B cell (primary cell): Measurements from ENCODE around the gene TFF1. TPM values are rescaled to one million over a fixed set of nuclear protein-coding genes. Genes with fewer than 3 reads are reported as not detected.

Experiments
- ATAC-seq: fragments of 200-7000 bp; cut with Tn5 transposase; one replicate; pipeline ENCODE4 v1.10.0; 2021; ENCODE audit warnings: low read depth, mild to moderate bottlenecking, moderate number of reproducible peaks, moderate library complexity
- CTCF ChIA-PET: fragments of 350-600 bp; sonication (Branson Sonifier 250); formaldehyde crosslinking; loops from one replicate; lab custom pipeline; 2021; ENCODE audit warnings: antibody characterized with exemption, inconsistent platforms; lab: Charles Lee
- POLR2A ChIA-PET: fragments of 350-600 bp; sonication (Branson Sonifier 250); formaldehyde crosslinking; loops from one replicate; lab custom pipeline; 2021; ENCODE audit warnings: antibody characterized with exemption; lab: Charles Lee
- DNase-seq: peaks from one replicate; pipeline ENCODE4 v3.0.0; 2013
- H2AFZ ChIP-seq: 2 replicates; pipeline ENCODE4 v1.6.1; 2012; ENCODE audit warnings: mild to moderate bottlenecking, low read depth, low read length; ENCODE audit not compliant: insufficient read depth, poor library complexity, severe bottlenecking
- H3K27ac ChIP-seq, 2 donors: 1 replicate in 1 of 2; 2 replicates in 1 of 2; pipeline ENCODE4 v1.5.1; 2012 to 2013; ENCODE audit warnings: low read length in 2 of 2, mild to moderate bottlenecking in 2 of 2, moderate library complexity in 1 of 2
- H3K27me3 ChIP-seq, 4 experiments: fragments of 200-600 bp in 1 of 4; sonication (generic) in 1 of 4; replicated peaks in 1 of 4; 1 replicate in 2 of 4; 2 replicates in 2 of 4; pipeline versions ENCODE4 v1.6.1 to v1.7.0; 2013 to 2016; ENCODE audit warnings: low read length in 3 of 4, mild to moderate bottlenecking in 2 of 4, mixed read lengths in 1 of 4, moderate library complexity in 1 of 4; ENCODE audit not compliant: insufficient read depth in 4 of 4, control insufficient read depth in 3 of 4; ENCODE audit errors: control extremely low read depth in 1 of 4
- H3K36me3 ChIP-seq, 2 experiments: replicated peaks in 1 of 2; 1 replicate in 1 of 2; 2 replicates in 1 of 2; pipeline versions ENCODE4 v1.6.1 to v1.7.1; 2013; ENCODE audit warnings: low read length in 1 of 2; ENCODE audit not compliant: insufficient read depth in 2 of 2, control insufficient read depth in 1 of 2; ENCODE audit errors: control extremely low read depth in 1 of 2, extremely low read depth in 1 of 2
- H3K4me1 ChIP-seq, 2 donors: fragments of 200-600 bp in 1 of 2; sonication (generic) in 1 of 2; 1 replicate in 1 of 2; 2 replicates in 1 of 2; pipeline versions ENCODE4 v1.5.1 to v1.6.1; 2013 to 2017; ENCODE audit warnings: low read length in 2 of 2; ENCODE audit not compliant: control insufficient read depth in 2 of 2, insufficient read depth in 2 of 2
- H3K4me2 ChIP-seq: replicated peaks from 2 replicates; pipeline ENCODE3; 2012; ENCODE audit warnings: mild to moderate bottlenecking, low read depth, low read length; ENCODE audit not compliant: poor library complexity, severe bottlenecking
- H3K4me3 ChIP-seq, 5 experiments: fragments of 200-600 bp in 1 of 5; sonication (generic) in 1 of 5; 1 replicate in 3 of 5; 2 replicates in 2 of 5; pipeline versions ENCODE4 v1.5.1 to v1.7.0; 2011 to 2016; ENCODE audit warnings: low read length in 4 of 5, mild to moderate bottlenecking in 4 of 5, low read depth in 2 of 5, control low read depth in 1 of 5, moderate library complexity in 1 of 5; ENCODE audit not compliant: insufficient read depth in 1 of 5; ENCODE audit errors: control extremely low read depth in 1 of 5, extremely low read depth in 1 of 5
- H3K79me2 ChIP-seq: fragments of 200-600 bp; sonication (generic); one replicate; pipeline ENCODE4 v1.6.0; 2016; ENCODE audit warnings: low read length; ENCODE audit not compliant: control insufficient read depth, insufficient read depth
- H3K9ac ChIP-seq: fragments of 200-600 bp; sonication (generic); 2 replicates; pipeline ENCODE4 v1.6.1; 2017; ENCODE audit warnings: mild to moderate bottlenecking, low read length, moderate library complexity
- H3K9me3 ChIP-seq, 3 donors: one replicate each; pipeline versions ENCODE4 v1.6.1 to v1.7.1; 2013; ENCODE audit warnings: low read length in 2 of 3; ENCODE audit not compliant: control insufficient read depth in 2 of 3, insufficient read depth in 1 of 3; ENCODE audit errors: control extremely low read depth in 1 of 3
- H4K20me1 ChIP-seq: 2 replicates; pipeline ENCODE4 v1.6.0; 2012; ENCODE audit warnings: mild to moderate bottlenecking, low read length; ENCODE audit not compliant: insufficient read depth, control insufficient read depth, poor library complexity, severe bottlenecking
- H3K27ac Mint-ChIP-seq: one replicate; pipeline ENCODE4 v1.8.0; 2021; ENCODE audit warnings: mixed read lengths
- H3K27me3 Mint-ChIP-seq: one replicate; pipeline ENCODE4 v1.8.0; 2021; ENCODE audit warnings: mixed read lengths
- H3K4me1 Mint-ChIP-seq: one replicate; pipeline ENCODE4 v1.8.0; 2021; ENCODE audit warnings: mixed read lengths
- H3K4me3 Mint-ChIP-seq: one replicate; pipeline ENCODE4 v1.8.0; 2021; ENCODE audit warnings: mixed read lengths
- H3K9me3 Mint-ChIP-seq: one replicate; pipeline ENCODE4 v1.8.0; 2022; ENCODE audit warnings: mixed read lengths; ENCODE audit not compliant: insufficient read depth
- CTCF ChIP-seq: fragments of 200-600 bp; IDR thresholded peaks from one replicate; pipeline ENCODE4 v1.8.0; 2022; ENCODE audit warnings: antibody characterized with exemption, mild to moderate bottlenecking
- EZH2 ChIP-seq: IDR thresholded peaks from 2 replicates; pipeline ENCODE4 v1.6.1; 2012; ENCODE audit warnings: borderline replicate concordance, low read depth, mild to moderate bottlenecking, moderate library complexity, low read length; ENCODE audit not compliant: insufficient read depth, poor library complexity, severe bottlenecking
- WGBS: methylation state at CpG from one replicate; pipeline ENCODE4 v1.1.5; 2013; ENCODE audit warnings: missing lambda C conversion rate; ENCODE audit not compliant: insufficient coverage; 5-methylcytosine and 5-hydroxymethylcytosine counted together
- intact Hi-C: fragments of 100-400 bp; cut with micrococcal nuclease; formaldehyde crosslinking; loops from one replicate; pipeline ENCODE4 v1.10.0; 2022
- polyA plus RNA-seq: library from polyadenylated mRNA; depleted of rRNA; stranded (reverse); fragments of >200 nt; gene quantifications from 2 replicates; pipeline ENCODE4 v1.2.3, GENCODE V29; 2012
- total RNA-seq, 2 donors: library from RNA; stranded (reverse); fragments of 120-200 nt in 1 of 2; gene quantifications; 1 replicate in 1 of 2; 2 replicates in 1 of 2; pipeline versions ENCODE4 v1.2.3 to v1.2.4, GENCODE V29; 2013 to 2022

TFF1 gene
- total and polyA plus RNA-seq, 2 donors (not counting 1 experiment from before 2014, with no cell fraction given) = not detected

GRCh38 chr21:42404539-42404938, 38.2 kb upstream of the TFF1 start:
- H3K27ac ChIP-seq = no peak overlapping the region
- peaks cover 0 to 2% (median 0%) of the 10 kb centered on the region in 4 experiments for H3K27me3 ChIP-seq
- no peak overlapping the region for H3K9ac ChIP-seq
- DNase-seq (no peak), ATAC-seq (no peak)
- no peak overlapping the region for H2AFZ ChIP-seq
- Mint-ChIP-seq H3K9me3 (peaks cover 9% of the 10 kb centered on the region), H3K4me1 (peaks cover 5% of the 10 kb centered on the region), H3K27me3 (peaks cover under 1% of the 10 kb centered on the region), H3K4me3 (no peak overlapping the region), H3K27ac (no peak overlapping the region)
- H3K4me2 ChIP-seq = no peak overlapping the region
- intact Hi-C loops = no loop called here
- no peaks in the 10 kb centered on the region for H3K4me1 ChIP-seq
- H4K20me1 ChIP-seq = no peaks in the 10 kb centered on the region
- CTCF ChIA-PET = interaction anchor here (0.5 kb wide), 1 partner anchor 581 kb away, joined by 3 read pairs; no protein-coding TSS in a partner anchor
- H3K4me3 ChIP-seq = no peak overlapping the region
- POLR2A ChIA-PET = no interaction called here
- no peak for TF ChIP-seq CTCF
- no peak for TF ChIP-seq EZH2
- peaks cover 0 to 3% (median 2%) of the 10 kb centered on the region in 3 donors for H3K9me3 ChIP-seq
- no peaks in the 10 kb centered on the region for H3K79me2 ChIP-seq
- 84% methylated on average over 10 of the region's 10 CpGs for WGBS
- H3K36me3 ChIP-seq = no peaks in the 10 kb centered on the region

- peaks cover 5% of the 10 kb centered on the region for H3K4me1 Mint-ChIP-seq
- no peaks in the 10 kb centered on the region for H3K4me1 ChIP-seq
Observed at GRCh38 chr21:42403611-42404231, 37.4 kb upstream of the TFF1 start, which contains the start of gene UBASH3A. UBASH3A (plus strand) TSS chr21:42403902; CDS start chr21:42403946, 44 bp downstream.

More at GRCh38 chr21:42403611-42404231, 37.4 kb upstream of the TFF1 start, which contains the start of gene UBASH3A:
- Mint-ChIP-seq H3K27ac (no peak within 1 kb of the TSS), H3K27me3 (peaks cover 2% of the 10 kb centered on the region), H3K4me3 (no peak within 1 kb of the TSS), H3K9me3 (peaks cover 9% of the 10 kb centered on the region)
- intact Hi-C loops = no loop called here
- Histone ChIP-seq H3K79me2 (no peaks in the 10 kb centered on the region), H3K27ac (no peak within 1 kb of the TSS), H3K27me3 (peaks cover 0 to 2% (median 0%) of the 10 kb centered on the region in 4 experiments), H4K20me1 (no peaks in the 10 kb centered on the region), H3K4me2 (no peak within 1 kb of the TSS), H3K9me3 (peaks cover 0 to 3% (median 2%) of the 10 kb centered on the region in 3 donors), H2AFZ (no peak within 1 kb of the TSS), H3K9ac (no peak within 1 kb of the TSS), H3K4me3 (no peak within 1 kb of the TSS), H3K36me3 (no peaks in the 10 kb centered on the region)
- DNase-seq (no peak), ATAC-seq (no peak)
- ChIA-PET POLR2A (no interaction called here), CTCF (interaction anchor here (0.5 to 1.2 kb wide), 3 partner anchors 31 to 581 kb away, joined by 3 to 4 read pairs (median 3); no protein-coding TSS in a partner anchor)
- WGBS = 91% methylated on average over 20 of the region's 21 CpGs
- TF ChIP-seq EZH2 = no peak
- TF ChIP-seq CTCF = no peak
